Measurements from ENCODE around the gene UGGT2. TPM values are rescaled to one million over a fixed set of nuclear protein-coding genes. Genes with fewer than 3 reads are reported as not detected.

The UGGT2 gene, protein sequence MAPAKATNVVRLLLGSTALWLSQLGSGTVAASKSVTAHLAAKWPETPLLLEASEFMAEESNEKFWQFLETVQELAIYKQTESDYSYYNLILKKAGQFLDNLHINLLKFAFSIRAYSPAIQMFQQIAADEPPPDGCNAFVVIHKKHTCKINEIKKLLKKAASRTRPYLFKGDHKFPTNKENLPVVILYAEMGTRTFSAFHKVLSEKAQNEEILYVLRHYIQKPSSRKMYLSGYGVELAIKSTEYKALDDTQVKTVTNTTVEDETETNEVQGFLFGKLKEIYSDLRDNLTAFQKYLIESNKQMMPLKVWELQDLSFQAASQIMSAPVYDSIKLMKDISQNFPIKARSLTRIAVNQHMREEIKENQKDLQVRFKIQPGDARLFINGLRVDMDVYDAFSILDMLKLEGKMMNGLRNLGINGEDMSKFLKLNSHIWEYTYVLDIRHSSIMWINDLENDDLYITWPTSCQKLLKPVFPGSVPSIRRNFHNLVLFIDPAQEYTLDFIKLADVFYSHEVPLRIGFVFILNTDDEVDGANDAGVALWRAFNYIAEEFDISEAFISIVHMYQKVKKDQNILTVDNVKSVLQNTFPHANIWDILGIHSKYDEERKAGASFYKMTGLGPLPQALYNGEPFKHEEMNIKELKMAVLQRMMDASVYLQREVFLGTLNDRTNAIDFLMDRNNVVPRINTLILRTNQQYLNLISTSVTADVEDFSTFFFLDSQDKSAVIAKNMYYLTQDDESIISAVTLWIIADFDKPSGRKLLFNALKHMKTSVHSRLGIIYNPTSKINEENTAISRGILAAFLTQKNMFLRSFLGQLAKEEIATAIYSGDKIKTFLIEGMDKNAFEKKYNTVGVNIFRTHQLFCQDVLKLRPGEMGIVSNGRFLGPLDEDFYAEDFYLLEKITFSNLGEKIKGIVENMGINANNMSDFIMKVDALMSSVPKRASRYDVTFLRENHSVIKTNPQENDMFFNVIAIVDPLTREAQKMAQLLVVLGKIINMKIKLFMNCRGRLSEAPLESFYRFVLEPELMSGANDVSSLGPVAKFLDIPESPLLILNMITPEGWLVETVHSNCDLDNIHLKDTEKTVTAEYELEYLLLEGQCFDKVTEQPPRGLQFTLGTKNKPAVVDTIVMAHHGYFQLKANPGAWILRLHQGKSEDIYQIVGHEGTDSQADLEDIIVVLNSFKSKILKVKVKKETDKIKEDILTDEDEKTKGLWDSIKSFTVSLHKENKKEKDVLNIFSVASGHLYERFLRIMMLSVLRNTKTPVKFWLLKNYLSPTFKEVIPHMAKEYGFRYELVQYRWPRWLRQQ (N-terminal part only)
- 46.5 and 54.8 TPM in 2 replicates for total RNA-seq (2014; rRNA removed; shearing (Covaris generic))
- polyA plus RNA-seq (2016; fragmentation: Nextera tagmentation; extraction: Ambion mirVana): 38.9 and 46.1 TPM in 2 replicates

- Histone ChIP-seq H3K27me3 (replicated peaks; ENCODE audit: insufficient read depth) (no peaks in the 10 kb centered on the region), H3K4me2 (ENCODE audit: unreplicated experiment) (peak within 1 kb of the TSS; percentile 95), H3K9me2 (ENCODE audit: insufficient read depth) (no peaks in the 10 kb centered on the region), H2AFZ (peak within 1 kb of the TSS; percentile 98), H3F3A (ENCODE audit: insufficient read depth) (no peaks in the 10 kb centered on the region), H4K20me1 (ENCODE audit: insufficient read depth) (no peaks in the 10 kb centered on the region), H3K9me3 (ENCODE audit: low read depth) (no peaks in the 10 kb centered on the region), H3K79me2 (ENCODE audit: insufficient read depth) (peaks cover 50% of the 10 kb centered on the region), H3K4me3 (peak within 1 kb of the TSS; percentile 98), H3K4me1 (ENCODE audit: insufficient read depth) (peaks cover 7% of the 10 kb centered on the region; the same call in 1 of the 2 replicates), H3K9ac (peak within 1 kb of the TSS; percentile 96), H3K36me3 (ENCODE audit: low read depth) (no peaks in the 10 kb centered on the region), H3K27ac (peak within 1 kb of the TSS; percentile 95)
- WGBS, 2 experiments (ENCODE audit: low coverage in 1 of 2, low lambda C conversion rate in 2 of 2, missing lambda C conversion rate in 2 of 2): 0 to 1% methylated on average over 52 to 70 of the region's 77 CpGs
- in situ Hi-C loops (cut with MboI): no loop called here
- peak; percentile 98 for DNase-seq
- no peak for TF ChIP-seq EZH2 (IDR thresholded peaks at IDR 0.05; ENCODE audit: insufficient read depth, poor library complexity, severe bottlenecking)
- no peak for TF ChIP-seq EZH2phosphoT487 (IDR thresholded peaks at IDR 0.05; ENCODE audit: insufficient read depth, low read depth)
Observed at GRCh38 chr13:96053003-96053703, at the start of gene UGGT2. Gene UGGT2, minus strand, starts transcription at chr13:96053401. Its CDS starts 89 bp downstream, at chr13:96053312.

DNA sequence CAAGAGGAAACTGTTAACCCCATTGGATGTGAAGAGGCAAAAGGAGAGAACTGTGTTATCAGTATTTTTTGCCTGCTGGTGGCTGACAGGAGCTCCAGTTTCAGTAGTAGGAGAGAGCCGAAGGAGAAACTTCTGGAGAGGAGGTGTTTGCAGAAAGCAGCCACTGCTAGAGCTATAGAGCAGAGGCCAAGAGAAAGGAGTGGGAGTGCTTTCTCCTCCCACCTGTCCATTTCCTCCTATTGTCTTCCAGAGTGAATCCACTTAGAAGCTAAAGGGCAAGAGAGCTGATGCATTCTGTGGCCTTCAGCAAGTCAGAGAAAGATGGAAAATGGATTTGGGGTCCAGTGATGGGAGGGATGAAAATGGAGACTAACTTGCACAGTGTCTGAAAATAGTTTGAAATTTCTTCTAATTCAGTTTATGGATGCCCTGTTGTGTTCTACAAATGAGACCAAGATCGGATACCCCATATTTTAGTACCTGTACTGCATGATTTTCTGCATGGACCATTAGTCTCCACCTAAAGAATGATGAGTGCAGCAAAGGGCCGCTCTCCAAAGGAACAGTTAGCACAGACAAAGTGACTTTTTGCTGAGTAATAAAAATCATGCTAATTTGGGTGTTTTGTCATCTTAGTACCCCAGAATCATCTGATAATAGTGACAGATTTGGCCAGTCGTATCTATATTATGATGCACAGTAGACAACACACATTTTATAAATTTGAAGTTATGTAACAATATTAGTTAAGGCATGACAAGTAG lies 47.4 kb upstream of the UGGT2 start:
- Histone ChIP-seq H4K20me1 (ENCODE audit: insufficient read depth) (no peaks in the 10 kb centered on the region), H3K9ac (no peak overlapping the region), H2AFZ (no peak overlapping the region), H3K36me3 (ENCODE audit: low read depth) (no peaks in the 10 kb centered on the region), H3F3A (ENCODE audit: insufficient read depth) (no peaks in the 10 kb centered on the region), H3K27ac (no peak overlapping the region), H3K4me1 (ENCODE audit: insufficient read depth) (no peaks in the 10 kb centered on the region), H3K79me2 (ENCODE audit: insufficient read depth) (no peaks in the 10 kb centered on the region), H3K9me3 (ENCODE audit: low read depth) (no peaks in the 10 kb centered on the region), H3K9me2 (ENCODE audit: insufficient read depth) (no peaks in the 10 kb centered on the region), H3K4me3 (no peak overlapping the region), H3K27me3 (replicated peaks; ENCODE audit: insufficient read depth) (peaks cover 28% of the 10 kb centered on the region), H3K4me2 (ENCODE audit: unreplicated experiment) (no peak overlapping the region)
- no peak for TF ChIP-seq EZH2 (IDR thresholded peaks at IDR 0.05; ENCODE audit: insufficient read depth, poor library complexity, severe bottlenecking)
- no peak for TF ChIP-seq EZH2phosphoT487 (IDR thresholded peaks at IDR 0.05; ENCODE audit: insufficient read depth, low read depth)
- DNase-seq: no peak
- in situ Hi-C loops (cut with MboI): no loop called here
- WGBS, 2 experiments (ENCODE audit: low coverage in 1 of 2, low lambda C conversion rate in 2 of 2, missing lambda C conversion rate in 2 of 2): 56 to 64% methylated on average over 4 of the region's 4 CpGs

DNA sequence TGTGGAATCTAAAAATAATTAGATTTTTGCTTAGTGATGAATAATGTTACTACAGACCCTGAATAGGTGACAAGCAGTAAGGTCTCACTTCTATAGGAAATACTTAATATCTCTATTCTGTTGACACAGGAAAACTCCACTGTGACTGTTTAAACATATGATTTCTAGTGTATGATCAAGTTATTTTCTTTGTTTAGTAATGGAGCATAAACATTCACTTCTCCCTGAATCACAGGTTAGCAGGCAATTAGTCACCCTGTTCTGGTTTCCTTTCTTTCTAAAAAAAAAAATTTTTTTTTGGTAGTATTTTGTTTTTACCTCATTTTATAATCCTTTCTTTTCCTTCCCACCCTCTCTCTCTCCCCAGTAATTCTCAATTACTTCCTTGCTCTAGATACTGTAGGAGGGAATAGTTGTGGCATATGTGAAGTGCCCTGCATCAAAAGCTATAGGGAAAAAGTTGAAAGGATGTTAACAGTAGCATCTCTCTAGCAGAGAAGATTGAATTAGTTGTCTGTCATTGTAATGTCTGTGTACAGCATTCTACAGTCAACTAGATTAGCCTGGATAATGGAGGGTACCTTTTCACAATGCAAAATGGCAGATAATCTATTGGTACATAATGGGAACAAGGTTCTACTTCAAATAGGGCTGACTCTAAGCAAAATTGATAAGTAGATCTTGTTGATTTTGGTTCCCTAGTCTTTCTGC lies 40.2 kb upstream of the UGGT2 start:
- Histone ChIP-seq H4K20me1 (ENCODE audit: insufficient read depth) (no peaks in the 10 kb centered on the region), H3K36me3 (ENCODE audit: low read depth) (no peaks in the 10 kb centered on the region), H3K9me2 (ENCODE audit: insufficient read depth) (no peaks in the 10 kb centered on the region), H3K4me2 (ENCODE audit: unreplicated experiment) (no peak overlapping the region), H2AFZ (no peak overlapping the region), H3F3A (ENCODE audit: insufficient read depth) (no peaks in the 10 kb centered on the region), H3K4me1 (ENCODE audit: insufficient read depth) (0 out of 2 replicates have a peak, but pooled peaks cover 2% of the 10 kb centered on the region), H3K27me3 (replicated peaks; ENCODE audit: insufficient read depth) (peaks cover 75% of the 10 kb centered on the region), H3K27ac (no peak overlapping the region), H3K9me3 (ENCODE audit: low read depth) (no peaks in the 10 kb centered on the region), H3K79me2 (ENCODE audit: insufficient read depth) (no peaks in the 10 kb centered on the region), H3K9ac (no peak overlapping the region), H3K4me3 (no peak overlapping the region)
- TF ChIP-seq EZH2phosphoT487 (IDR thresholded peaks at IDR 0.05; ENCODE audit: insufficient read depth, low read depth): no peak
- TF ChIP-seq EZH2 (IDR thresholded peaks at IDR 0.05; ENCODE audit: insufficient read depth, poor library complexity, severe bottlenecking): no peak
- peak; percentile 6 for DNase-seq
- in situ Hi-C loops (cut with MboI): no loop called here

All from GM23248 (cell line).